ENCODE measurements around the gene RPP25L. TPM values are rescaled to one million over a fixed set of nuclear protein-coding genes. Genes with fewer than 3 reads are reported as not detected.
A peak's percentile ranks its signal among the peaks of the same experiment; 100 is the strongest.

RPP25L gene
- total and polyA plus RNA-seq, 10 of the 15 experiments (the other 5 are each of a cell fraction or from before 2014, with no cell fraction given): 7.7 to 30.2 (median 16.8) TPM

GRCh38 chr9:34637356-34638137 lies 25.6 kb upstream of the RPP25L start, which contains the start of gene SIGMAR1 (continued):
- TF ChIP-seq IRF3 (IDR thresholded peaks at IDR 0.05) (no peak), SPI1 (IDR thresholded peaks at IDR 0.05; ENCODE audit: borderline replicate concordance, insufficient read depth, low read depth, low read length) (no peak), MYB (IDR thresholded peaks at IDR 0.05; ENCODE audit: borderline replicate concordance, low read depth, low read length) (no peak), NR2F1 (conservative IDR thresholded peaks at IDR 0.05) (0 out of 2 replicates have a peak, but pooled peaks have one; percentile 57), NFIC (IDR thresholded peaks at IDR 0.05; ENCODE audit: low read depth, low read length) (no peak), ZNF274 (IDR thresholded peaks at IDR 0.05; ENCODE audit: insufficient read depth, insufficient read length) (no peak), PAX8 (IDR thresholded peaks at IDR 0.05) (no peak), YBX1 (IDR thresholded peaks at IDR 0.05) (no peak), SMAD5 (IDR thresholded peaks at IDR 0.05; ENCODE audit: low read depth) (peak; percentile 56; the same call in 1 of the 2 replicates), BCLAF1 (IDR thresholded peaks at IDR 0.05) (peak; percentile 88), TBL1XR1 (IDR thresholded peaks at IDR 0.05; ENCODE audit: low read depth, low read length) (0 out of 2 replicates have a peak, but pooled peaks have one; percentile 19), KLF5 (IDR thresholded peaks at IDR 0.05; ENCODE audit: partially characterized antibody) (peak; percentile 98), WRNIP1 (IDR thresholded peaks at IDR 0.05; ENCODE audit: borderline replicate concordance, low read depth, low read length) (no peak), RAD51 (IDR thresholded peaks at IDR 0.05) (no peak), CHD1 (IDR thresholded peaks at IDR 0.05; ENCODE audit: low read depth, low read length) (peak; percentile 97), E2F4 (IDR thresholded peaks at IDR 0.05; ENCODE audit: low read depth, low read length) (peak; percentile 19; the same call in 1 of the 2 replicates), USF2 (IDR thresholded peaks at IDR 0.05; ENCODE audit: borderline replicate concordance, low read depth, low read length) (no peak), PML (IDR thresholded peaks at IDR 0.05; ENCODE audit: low read length) (peak; percentile 67; the same call in 1 of the 2 replicates), SP1 (IDR thresholded peaks at IDR 0.05; ENCODE audit: low read depth, low read length) (peak; percentile 88), ZBTB40 (IDR thresholded peaks at IDR 0.05; ENCODE audit: borderline replicate concordance) (no peak; the same call in 1 of the 2 replicates), IRF4 (IDR thresholded peaks at IDR 0.05; ENCODE audit: low read depth, low read length) (no peak)

Data from GM12878 (cell line).